ENCODE measurements around the gene DCLRE1A. TPM values are rescaled to one million over a fixed set of nuclear protein-coding genes. Genes with fewer than 3 reads are reported as not detected.

DCLRE1A gene
- total RNA-seq, result 14.4 and 16.0 TPM in 2 replicates

- Mint-ChIP-seq H3K27ac (peak within 1 kb of the TSS; percentile 93), H3K4me3 (peak within 1 kb of the TSS; percentile 98), H3K36me3 (ENCODE audit: low read depth) (peaks cover 15% of the 10 kb centered on the region), H3K9me3 (no peaks in the 10 kb centered on the region), H3K4me1 (ENCODE audit: low read depth) (peaks cover 51% of the 10 kb centered on the region), H3K27me3 (ENCODE audit: insufficient read depth) (no peaks in the 10 kb centered on the region)
- DNase-seq (ENCODE audit: low spot score), result peak; percentile 45
- intact Hi-C loops (cut with micrococcal nuclease), result loop anchor here (1.0 to 10.0 kb wide), 9 partner anchors 57 to 1469 kb away; partner anchors contain the start of genes ADRB1 and CASP7
Measured at GRCh38 chr10:113854013-113854760, at the start of gene DCLRE1A, which contains the start of gene NHLRC2. Gene DCLRE1A, minus strand, starts transcription at chr10:113854082. Its CDS starts 900 bp downstream, at chr10:113853182. Gene NHLRC2, plus strand, starts transcription at chr10:113854661. Its CDS starts 212 bp downstream, at chr10:113854873.

GRCh38 chr10:113899952-113900598 lies 46.2 kb upstream of the DCLRE1A start:
- intact Hi-C loops (cut with micrococcal nuclease), result no loop called here
- Mint-ChIP-seq H3K36me3 (ENCODE audit: low read depth) (peaks cover 32% of the 10 kb centered on the region), H3K9me3 (no peaks in the 10 kb centered on the region), H3K27ac (no peak overlapping the region), H3K4me1 (ENCODE audit: low read depth) (no peaks in the 10 kb centered on the region), H3K27me3 (ENCODE audit: insufficient read depth) (no peaks in the 10 kb centered on the region), H3K4me3 (no peak overlapping the region)
- no peak for DNase-seq (ENCODE audit: low spot score)

- no peaks in the 10 kb centered on the region for H3K9me3 Mint-ChIP-seq
- no peak overlapping the region for H3K4me3 Mint-ChIP-seq
- no peak overlapping the region for H3K27ac Mint-ChIP-seq
- H3K36me3 Mint-ChIP-seq (ENCODE audit: low read depth), result peaks cover 26% of the 10 kb centered on the region
- H3K4me1 Mint-ChIP-seq (ENCODE audit: low read depth), result no peaks in the 10 kb centered on the region
- intact Hi-C loops (cut with micrococcal nuclease), result no loop called here
- H3K27me3 Mint-ChIP-seq (ENCODE audit: insufficient read depth), result no peaks in the 10 kb centered on the region
- DNase-seq (ENCODE audit: low spot score), result no peak
Measured at GRCh38 chr10:113897693-113898618, 44.1 kb upstream of the DCLRE1A start.

GRCh38 chr10:113895018-113895417 lies 41.1 kb upstream of the DCLRE1A start:
- H3K27me3 Mint-ChIP-seq (ENCODE audit: insufficient read depth), result no peaks in the 10 kb centered on the region

GRCh38 chr10:113894581-113894980 lies 40.7 kb upstream of the DCLRE1A start:
- H3K4me3 Mint-ChIP-seq, result no peak overlapping the region
- H3K27ac Mint-ChIP-seq, result no peak overlapping the region
- intact Hi-C loops (cut with micrococcal nuclease), result no loop called here
- peaks cover 7% of the 10 kb centered on the region for H3K4me1 Mint-ChIP-seq (ENCODE audit: low read depth)
- H3K27me3 Mint-ChIP-seq (ENCODE audit: insufficient read depth), result no peaks in the 10 kb centered on the region
- no peak for DNase-seq (ENCODE audit: low spot score)
- peaks cover 24% of the 10 kb centered on the region for H3K36me3 Mint-ChIP-seq (ENCODE audit: low read depth)
- H3K9me3 Mint-ChIP-seq, result no peaks in the 10 kb centered on the region

More at GRCh38 chr10:113895018-113895417, 41.1 kb upstream of the DCLRE1A start:
- intact Hi-C loops (cut with micrococcal nuclease), result no loop called here
- Mint-ChIP-seq H3K36me3 (ENCODE audit: low read depth) (peaks cover 21% of the 10 kb centered on the region), H3K27ac (no peak overlapping the region), H3K9me3 (no peaks in the 10 kb centered on the region), H3K4me1 (ENCODE audit: low read depth) (peaks cover 7% of the 10 kb centered on the region), H3K4me3 (no peak overlapping the region)
- DNase-seq (ENCODE audit: low spot score), result no peak

GRCh38 chr10:113893570-113893969 lies 39.7 kb upstream of the DCLRE1A start:
- H3K4me3 Mint-ChIP-seq, result no peak overlapping the region
- DNase-seq (ENCODE audit: low spot score), result no peak
- H3K4me1 Mint-ChIP-seq (ENCODE audit: low read depth), result peaks cover 7% of the 10 kb centered on the region
- intact Hi-C loops (cut with micrococcal nuclease), result no loop called here
- peaks cover 22% of the 10 kb centered on the region for H3K36me3 Mint-ChIP-seq (ENCODE audit: low read depth)
- no peak overlapping the region for H3K27ac Mint-ChIP-seq
- no peaks in the 10 kb centered on the region for H3K9me3 Mint-ChIP-seq
- no peaks in the 10 kb centered on the region for H3K27me3 Mint-ChIP-seq (ENCODE audit: insufficient read depth)

GRCh38 chr10:113891476-113891875 lies 37.6 kb upstream of the DCLRE1A start:
- Mint-ChIP-seq H3K9me3 (no peaks in the 10 kb centered on the region), H3K4me3 (no peak overlapping the region), H3K27ac (no peak overlapping the region), H3K36me3 (ENCODE audit: low read depth) (peaks cover 27% of the 10 kb centered on the region), H3K27me3 (ENCODE audit: insufficient read depth) (no peaks in the 10 kb centered on the region), H3K4me1 (ENCODE audit: low read depth) (peaks cover 7% of the 10 kb centered on the region)
- DNase-seq (ENCODE audit: low spot score), result no peak
- intact Hi-C loops (cut with micrococcal nuclease), result no loop called here

GRCh38 chr10:113890769-113891168 lies 36.9 kb upstream of the DCLRE1A start:
- no peak for DNase-seq (ENCODE audit: low spot score)
- H3K27ac Mint-ChIP-seq, result no peak overlapping the region
- no peaks in the 10 kb centered on the region for H3K27me3 Mint-ChIP-seq (ENCODE audit: insufficient read depth)
- peaks cover 7% of the 10 kb centered on the region for H3K4me1 Mint-ChIP-seq (ENCODE audit: low read depth)
- H3K36me3 Mint-ChIP-seq (ENCODE audit: low read depth), result peaks cover 28% of the 10 kb centered on the region
- intact Hi-C loops (cut with micrococcal nuclease), result no loop called here
- H3K9me3 Mint-ChIP-seq, result no peaks in the 10 kb centered on the region
- no peak overlapping the region for H3K4me3 Mint-ChIP-seq

- Mint-ChIP-seq H3K9me3 (no peaks in the 10 kb centered on the region), H3K4me3 (no peak overlapping the region), H3K27me3 (ENCODE audit: insufficient read depth) (no peaks in the 10 kb centered on the region), H3K27ac (no peak overlapping the region), H3K36me3 (ENCODE audit: low read depth) (peaks cover 28% of the 10 kb centered on the region), H3K4me1 (ENCODE audit: low read depth) (peaks cover 7% of the 10 kb centered on the region)
- no peak for DNase-seq (ENCODE audit: low spot score)
- intact Hi-C loops (cut with micrococcal nuclease), result no loop called here
Measured at GRCh38 chr10:113889911-113890310, 36.0 kb upstream of the DCLRE1A start.

- no peak for DNase-seq (ENCODE audit: low spot score)
- intact Hi-C loops (cut with micrococcal nuclease), result no loop called here
- Mint-ChIP-seq H3K4me3 (no peak overlapping the region), H3K4me1 (ENCODE audit: low read depth) (peaks cover 15% of the 10 kb centered on the region), H3K9me3 (no peaks in the 10 kb centered on the region), H3K27ac (no peak overlapping the region), H3K27me3 (ENCODE audit: insufficient read depth) (no peaks in the 10 kb centered on the region), H3K36me3 (ENCODE audit: low read depth) (peaks cover 43% of the 10 kb centered on the region)
Measured at GRCh38 chr10:113882240-113882639, 28.4 kb upstream of the DCLRE1A start.

GRCh38 chr10:113880236-113880635 lies 26.4 kb upstream of the DCLRE1A start:
- no peak for DNase-seq (ENCODE audit: low spot score)
- intact Hi-C loops (cut with micrococcal nuclease), result no loop called here
- no peaks in the 10 kb centered on the region for H3K27me3 Mint-ChIP-seq (ENCODE audit: insufficient read depth)
- no peak overlapping the region for H3K4me3 Mint-ChIP-seq
- H3K4me1 Mint-ChIP-seq (ENCODE audit: low read depth), result peaks cover 15% of the 10 kb centered on the region
- H3K9me3 Mint-ChIP-seq, result no peaks in the 10 kb centered on the region
- no peak overlapping the region for H3K27ac Mint-ChIP-seq
- peaks cover 32% of the 10 kb centered on the region for H3K36me3 Mint-ChIP-seq (ENCODE audit: low read depth)

- no peak overlapping the region for H3K27ac Mint-ChIP-seq
- peaks cover 15% of the 10 kb centered on the region for H3K4me1 Mint-ChIP-seq (ENCODE audit: low read depth)
- H3K36me3 Mint-ChIP-seq (ENCODE audit: low read depth), result peaks cover 33% of the 10 kb centered on the region
- H3K4me3 Mint-ChIP-seq, result no peak overlapping the region
- DNase-seq (ENCODE audit: low spot score), result no peak
- no peaks in the 10 kb centered on the region for H3K27me3 Mint-ChIP-seq (ENCODE audit: insufficient read depth)
- intact Hi-C loops (cut with micrococcal nuclease), result no loop called here
- H3K9me3 Mint-ChIP-seq, result no peaks in the 10 kb centered on the region
Measured at GRCh38 chr10:113879691-113880090, 25.8 kb upstream of the DCLRE1A start.

All from activated T-helper 1 cell treated with anti-CD3 and anti-CD28 coated beads, Interleukin-12 subunit alpha, Interleukin-12 subunit beta, Interleukin-2, Interleukin-4 antibody, amounts not matched to agents 30 ng/mL and 10 ng/mL and 1 ng/mL, durations not matched to agents 14 hours and 24 hours and 36 hours (primary cell).